Measurements from ENCODE around the gene SLC9A8.
A peak's percentile ranks its signal among the peaks of the same experiment; 100 is the strongest.

SLC9A8 gene

GRCh38 chr20:49904440-49905214 is 92.0 kb downstream of the SLC9A8 start:
- peaks cover 0 to 9% of the 10 kb centered on the region in 2 donors for H3K4me1 Mint-ChIP-seq
- ATAC-seq (replicated peaks) (no peak), DNase-seq (no peak)
- no peak overlapping the region for H3K4me3 Mint-ChIP-seq
- peaks cover 31 to 56% of the 10 kb centered on the region in 2 donors for H3K36me3 Mint-ChIP-seq
- no peak overlapping the region for H3K27ac Mint-ChIP-seq
- no peaks in the 10 kb centered on the region for H3K27me3 Mint-ChIP-seq
- no peaks in the 10 kb centered on the region for H3K9me3 Mint-ChIP-seq

- Mint-ChIP-seq H3K4me1 (peaks cover 0 to 11% of the 10 kb centered on the region in 2 donors), H3K27ac (no peak overlapping the region), H3K27me3 (no peaks in the 10 kb centered on the region), H3K36me3 (peaks cover 32 to 61% of the 10 kb centered on the region in 2 donors), H3K9me3 (no peaks in the 10 kb centered on the region), H3K4me3 (no peak overlapping the region)
- no peak for DNase-seq
- ATAC-seq (replicated peaks): no peak
These were observed 92.9 kb downstream of the SLC9A8 start for GRCh38 chr20:49905415-49906091.

GRCh38 chr20:49906101-49906604 is 93.5 kb downstream of the SLC9A8 start:
- H3K36me3 Mint-ChIP-seq: peaks cover 32 to 61% of the 10 kb centered on the region in 2 donors
- ATAC-seq (replicated peaks) (no peak), DNase-seq (no peak)
- H3K27me3 Mint-ChIP-seq: no peaks in the 10 kb centered on the region
- H3K4me1 Mint-ChIP-seq: peaks cover 0 to 11% of the 10 kb centered on the region in 2 donors
- no peak overlapping the region for H3K4me3 Mint-ChIP-seq
- no peaks in the 10 kb centered on the region for H3K9me3 Mint-ChIP-seq
- H3K27ac Mint-ChIP-seq: no peak overlapping the region

- ATAC-seq (replicated peaks) (no peak), DNase-seq (no peak)
- peaks cover 2 to 11% of the 10 kb centered on the region in 2 donors for H3K4me1 Mint-ChIP-seq
- peaks cover 32 to 61% of the 10 kb centered on the region in 2 donors for H3K36me3 Mint-ChIP-seq
- H3K27me3 Mint-ChIP-seq: no peaks in the 10 kb centered on the region
- no peaks in the 10 kb centered on the region for H3K9me3 Mint-ChIP-seq
- H3K4me3 Mint-ChIP-seq: no peak overlapping the region
- H3K27ac Mint-ChIP-seq: no peak overlapping the region
These were observed 94.1 kb downstream of the SLC9A8 start for GRCh38 chr20:49906615-49907154.

GRCh38 chr20:49907405-49908257 is 95.0 kb downstream of the SLC9A8 start:
- ATAC-seq (replicated peaks): no peak
- Mint-ChIP-seq H3K4me1 (peaks cover 9 to 11% of the 10 kb centered on the region in 2 donors), H3K4me3 (no peak overlapping the region), H3K27me3 (no peaks in the 10 kb centered on the region), H3K36me3 (peaks cover 32 to 59% of the 10 kb centered on the region in 2 donors), H3K27ac (no peak overlapping the region), H3K9me3 (no peaks in the 10 kb centered on the region)
- no peak for DNase-seq

- no peak for ATAC-seq (replicated peaks)
- H3K4me3 Mint-ChIP-seq: no peak overlapping the region
- no peak overlapping the region for H3K27ac Mint-ChIP-seq
- peaks cover 11 to 13% of the 10 kb centered on the region in 2 donors for H3K4me1 Mint-ChIP-seq
- no peak for DNase-seq
- H3K9me3 Mint-ChIP-seq: no peaks in the 10 kb centered on the region
- peaks cover 32 to 56% of the 10 kb centered on the region in 2 donors for H3K36me3 Mint-ChIP-seq
- no peaks in the 10 kb centered on the region for H3K27me3 Mint-ChIP-seq
These were observed 95.6 kb downstream of the SLC9A8 start for GRCh38 chr20:49908258-49908565.

- Mint-ChIP-seq H3K27ac (no peak overlapping the region), H3K36me3 (peaks cover 28 to 44% of the 10 kb centered on the region in 2 donors), H3K27me3 (no peaks in the 10 kb centered on the region), H3K9me3 (no peaks in the 10 kb centered on the region), H3K4me3 (no peak overlapping the region), H3K4me1 (peaks cover 15 to 24% of the 10 kb centered on the region in 2 donors)
- DNase-seq: no peak
- ATAC-seq (replicated peaks): no peak
These were observed 97.1 kb downstream of the SLC9A8 start for GRCh38 chr20:49909499-49910339.

- H3K27me3 Mint-ChIP-seq: no peaks in the 10 kb centered on the region
- DNase-seq (no peak), ATAC-seq (replicated peaks) (no peak)
- no peaks in the 10 kb centered on the region for H3K9me3 Mint-ChIP-seq
- no peak overlapping the region for H3K4me3 Mint-ChIP-seq
- H3K27ac Mint-ChIP-seq: no peak overlapping the region
- peaks cover 13 to 27% of the 10 kb centered on the region in 2 donors for H3K4me1 Mint-ChIP-seq
- peaks cover 22 to 38% of the 10 kb centered on the region in 2 donors for H3K36me3 Mint-ChIP-seq
These were observed 97.7 kb downstream of the SLC9A8 start for GRCh38 chr20:49910340-49910706.

- Mint-ChIP-seq H3K27me3 (no peaks in the 10 kb centered on the region), H3K9me3 (no peaks in the 10 kb centered on the region), H3K27ac (no peak overlapping the region), H3K4me3 (peak overlapping the region in 1 of 2 donors; percentile 96), H3K4me1 (peaks cover 15 to 37% of the 10 kb centered on the region in 2 donors), H3K36me3 (peaks cover 4 to 14% of the 10 kb centered on the region in 2 donors)
- no peak for ATAC-seq (replicated peaks)
- DNase-seq: no peak
These were observed 100.9 kb downstream of the SLC9A8 start for GRCh38 chr20:49913399-49914047.

- peak overlapping the region; percentile 100 for H3K27ac Mint-ChIP-seq
- DNase-seq: no peak
- H3K9me3 Mint-ChIP-seq: no peaks in the 10 kb centered on the region
- H3K36me3 Mint-ChIP-seq: peaks cover 2 to 9% of the 10 kb centered on the region in 2 donors
- H3K27me3 Mint-ChIP-seq: no peaks in the 10 kb centered on the region
- peaks cover 14 to 37% of the 10 kb centered on the region in 2 donors for H3K4me1 Mint-ChIP-seq
- H3K4me3 Mint-ChIP-seq: peak overlapping the region; percentile 96 to 98
- ATAC-seq (replicated peaks): peak; percentile 0 to 5
These were observed 101.9 kb downstream of the SLC9A8 start for GRCh38 chr20:49914310-49915117.

- peak overlapping the region; percentile 100 for H3K27ac Mint-ChIP-seq
- peak overlapping the region; percentile 96 to 98 for H3K4me3 Mint-ChIP-seq
- H3K36me3 Mint-ChIP-seq: peaks cover 0 to 4% of the 10 kb centered on the region in 2 donors
- H3K9me3 Mint-ChIP-seq: no peaks in the 10 kb centered on the region
- H3K27me3 Mint-ChIP-seq: no peaks in the 10 kb centered on the region
- DNase-seq: no peak
- peak; percentile 15 to 44 for ATAC-seq (replicated peaks)
- peaks cover 13 to 37% of the 10 kb centered on the region in 2 donors for H3K4me1 Mint-ChIP-seq
These were observed 102.4 kb downstream of the SLC9A8 start for GRCh38 chr20:49915118-49915379.

- Mint-ChIP-seq H3K27ac (peak within 1 kb of the TSS; percentile 100), H3K4me1 (peaks cover 12 to 37% of the 10 kb centered on the region in 2 donors), H3K36me3 (peaks cover 0 to under 1% of the 10 kb centered on the region in 2 donors), H3K4me3 (peak within 1 kb of the TSS; percentile 96 to 98), H3K27me3 (no peaks in the 10 kb centered on the region), H3K9me3 (no peaks in the 10 kb centered on the region)
- DNase-seq (peak; percentile 91), ATAC-seq (replicated peaks) (peak; percentile 92 to 93)
These were observed 102.9 kb downstream of the SLC9A8 start, which contains the start of gene SPATA2 for GRCh38 chr20:49915380-49916145. TSS of gene SPATA2 (minus strand) at chr20:49915529. CDS start at chr20:49908490, 7,039 bp downstream.

All from stimulated activated naive B cell treated with anti-CD40 and anti-IgM and Interleukin-4, amounts not matched to agents 10 μg/mL and 1 μg/mL and 100 μg/mL, for 72 hours (primary cell).